CD4-positive, alpha-beta memory T cell (primary cell): Measurements from ENCODE around the gene YAF2. TPM values are rescaled to one million over a fixed set of nuclear protein-coding genes. Genes with fewer than 3 reads are reported as not detected.
"Not testable (repeated sequence)": the region's sequence is repeated elsewhere in the genome, so short reads cannot be mapped to it uniquely, and the experiment has no call there.

ENCODE experiments used
- CTCF ChIA-PET: fragments of 350-600 bp; sonication (Branson Sonifier 250); formaldehyde crosslinking; loops from one replicate; lab custom pipeline; 2021; ENCODE audit warnings: inconsistent platforms; ENCODE audit not compliant: partially characterized antibody; lab: Charles Lee
- POLR2A ChIA-PET: fragments of 350-600 bp; sonication (Branson Sonifier 250); formaldehyde crosslinking; loops from one replicate; lab custom pipeline; 2021; ENCODE audit not compliant: partially characterized antibody; lab: Charles Lee
- DNase-seq, 5 donors: peaks; one replicate each; pipeline versions ENCODE4 v3.0.0 to v3.0.0-alpha.2; 2020 to 2022; ENCODE audit warnings: mixed read lengths in 1 of 5
- H3K27ac ChIP-seq: one replicate; pipeline ENCODE4 v1.7.0; 2013; ENCODE audit warnings: low read depth, low read length
- H3K27me3 ChIP-seq: 2 replicates; pipeline ENCODE4 v1.7.0; 2013; ENCODE audit warnings: mild to moderate bottlenecking, low read length, moderate library complexity; ENCODE audit not compliant: insufficient read depth
- H3K36me3 ChIP-seq: 2 replicates; pipeline ENCODE4 v1.7.0; 2013; ENCODE audit warnings: mild to moderate bottlenecking, low read length, moderate library complexity; ENCODE audit not compliant: insufficient read depth
- H3K4me1 ChIP-seq: 2 replicates; pipeline ENCODE4 v1.7.0; 2013; ENCODE audit warnings: mild to moderate bottlenecking, low read length, moderate library complexity; ENCODE audit not compliant: insufficient read depth
- H3K4me3 ChIP-seq, 2 donors: one replicate each; pipeline ENCODE4 v1.7.0; 2013; ENCODE audit warnings: low read length in 2 of 2, mild to moderate bottlenecking in 1 of 2
- H3K9me3 ChIP-seq, 2 donors: one replicate each; pipeline ENCODE4 v1.7.0; 2013; ENCODE audit warnings: low read length in 2 of 2, control low read depth in 1 of 2; ENCODE audit not compliant: control insufficient read depth in 1 of 2
- H3K27ac Mint-ChIP-seq, 7 donors: one replicate each; pipeline ENCODE4 v1.8.0; 2020 to 2021; ENCODE audit warnings: mixed read lengths in 7 of 7, mild to moderate bottlenecking in 6 of 7, inconsistent platforms in 3 of 7, moderate library complexity in 3 of 7
- H3K27me3 Mint-ChIP-seq, 2 donors: one replicate each; pipeline ENCODE4 v1.8.0; 2020 to 2021; ENCODE audit warnings: mixed read lengths in 2 of 2
- H3K36me3 Mint-ChIP-seq, 2 donors: one replicate each; pipeline ENCODE4 v1.8.0; 2020 to 2021; ENCODE audit warnings: mixed read lengths in 2 of 2, inconsistent platforms in 1 of 2, mild to moderate bottlenecking in 1 of 2
- H3K4me1 Mint-ChIP-seq, 4 donors: one replicate each; pipeline ENCODE4 v1.8.0; 2020 to 2021; ENCODE audit warnings: mixed read lengths in 4 of 4, mild to moderate bottlenecking in 1 of 4
- H3K4me3 Mint-ChIP-seq, 8 donors: one replicate each; pipeline ENCODE4 v1.8.0; 2020 to 2021; ENCODE audit warnings: mixed read lengths in 8 of 8, mild to moderate bottlenecking in 7 of 8, moderate library complexity in 6 of 8, inconsistent platforms in 3 of 8
- H3K9me3 Mint-ChIP-seq, 8 donors: one replicate each; pipeline ENCODE4 v1.8.0; 2020 to 2021; ENCODE audit warnings: mixed read lengths in 8 of 8, mild to moderate bottlenecking in 5 of 8, inconsistent platforms in 3 of 8, moderate library complexity in 1 of 8
- intact Hi-C: fragments of 100-400 bp; cut with micrococcal nuclease; formaldehyde crosslinking; loops from one replicate; pipeline ENCODE4 v1.15.1; 2023
- polyA plus RNA-seq, 2 donors: library from polyadenylated mRNA; unstranded; fragments of 300-500 nt; fragmentation: Illumina TruSeq; gene quantifications; one replicate each; pipeline ENCODE4 v1.2.3, GENCODE V29; 2021
- total RNA-seq, 2 experiments: library from RNA; stranded (reverse); gene quantifications; one replicate each; pipeline ENCODE4 v1.2.3, GENCODE V29; 2021

Gene YAF2
- total and polyA plus RNA-seq, 4 experiments from 2014 or later: 7.2 to 40.7 (median 29.3) TPM

DNA sequence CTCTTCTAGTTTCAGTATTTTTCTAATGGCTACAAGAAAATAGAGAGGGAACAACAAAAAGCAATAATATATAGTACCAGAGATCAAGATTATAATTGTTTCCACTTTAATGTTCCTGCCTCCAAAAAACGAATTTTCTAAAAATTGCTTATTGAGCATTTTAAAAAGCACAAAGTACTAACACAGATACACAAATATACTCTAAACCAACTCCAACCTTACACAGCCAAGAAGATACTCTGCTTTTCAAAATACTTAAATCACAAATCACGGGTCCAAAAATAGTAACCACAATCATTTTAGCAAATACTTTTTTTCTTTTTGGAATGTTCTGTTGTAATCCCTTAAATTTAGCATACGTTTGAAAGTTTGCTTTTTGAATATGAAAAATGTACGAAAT lies 2.0 kb downstream of the YAF2 start:
- H3K4me1 Mint-ChIP-seq: peaks cover 35 to 71% (median 40%) of the 10 kb centered on the region in 4 donors
- peak overlapping the region; percentile 62 to 85 (median 70) for H3K4me3 Mint-ChIP-seq
- Histone ChIP-seq H3K36me3 (no peaks in the 10 kb centered on the region), H3K9me3 (no peaks in the 10 kb centered on the region), H3K4me1 (peaks cover 60% of the 10 kb centered on the region), H3K27me3 (no peaks in the 10 kb centered on the region), H3K4me3 (no peak overlapping the region), H3K27ac (no peak overlapping the region)
- peak overlapping the region in 5 of 7 donors; percentile 3 to 84 (median 76) for H3K27ac Mint-ChIP-seq
- H3K27me3 Mint-ChIP-seq: no peaks in the 10 kb centered on the region
- no peaks in the 10 kb centered on the region for H3K9me3 Mint-ChIP-seq
- ChIA-PET POLR2A (interaction anchor here (1.0 kb wide), 1 partner anchor 1571 kb away, joined by 3 read pairs; no protein-coding TSS in a partner anchor), CTCF (interaction anchor here (1.0 to 1.5 kb wide), 3 partner anchors 95 to 108 kb away, joined by 3 to 6 read pairs (median 4); no protein-coding TSS in a partner anchor)
- peaks cover 12 to 37% of the 10 kb centered on the region in 2 donors for H3K36me3 Mint-ChIP-seq
- intact Hi-C loops: loop anchor here (5.0 to 10.0 kb wide), 2 partner anchors 141 to 1566 kb away; no protein-coding TSS in a partner anchor
- no peak for DNase-seq

DNA sequence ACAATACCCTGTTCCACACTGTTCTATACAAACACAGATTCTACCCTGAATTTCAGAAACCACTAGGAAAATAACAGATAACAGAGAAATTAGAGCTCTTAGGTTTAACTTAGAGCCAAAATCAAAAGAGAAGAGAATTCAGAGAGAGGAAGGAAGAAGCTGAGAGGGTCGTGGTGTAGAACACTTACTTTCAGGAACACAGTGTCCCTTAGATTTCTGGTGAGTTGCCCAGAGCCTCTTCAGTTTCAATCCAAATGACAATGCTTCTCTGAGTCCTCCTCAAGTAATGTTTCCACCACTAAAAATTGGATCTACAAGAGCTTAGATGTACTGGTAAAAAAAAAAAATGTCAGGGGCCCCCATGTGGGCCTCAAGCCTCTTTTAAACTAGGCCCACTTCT lies 2.6 kb downstream of the YAF2 start:
- H3K4me3 Mint-ChIP-seq: peak overlapping the region in 7 of 8 donors; percentile 8 to 85 (median 62)
- H3K27ac ChIP-seq: no peak overlapping the region
- no peaks in the 10 kb centered on the region for H3K27me3 ChIP-seq
- H3K4me3 ChIP-seq: no peak overlapping the region
- peaks cover 39 to 72% (median 42%) of the 10 kb centered on the region in 4 donors for H3K4me1 Mint-ChIP-seq
- no peaks in the 10 kb centered on the region for H3K27me3 Mint-ChIP-seq
- ChIA-PET CTCF (interaction anchor here (1.0 kb wide), 1 partner anchor 97 kb away, joined by 3 read pairs; no protein-coding TSS in a partner anchor), POLR2A (no interaction called here)
- DNase-seq: no peak
- H3K9me3 Mint-ChIP-seq: no peaks in the 10 kb centered on the region
- no peaks in the 10 kb centered on the region for H3K36me3 ChIP-seq
- peak overlapping the region in 3 of 7 donors; percentile 1 to 31 (median 26) for H3K27ac Mint-ChIP-seq
- H3K4me1 ChIP-seq: peaks cover 63% of the 10 kb centered on the region
- H3K36me3 Mint-ChIP-seq: peaks cover 12 to 37% of the 10 kb centered on the region in 2 donors
- intact Hi-C loops: loop anchor here (5.0 to 10.0 kb wide), 2 partner anchors 141 to 1567 kb away; no protein-coding TSS in a partner anchor
- H3K9me3 ChIP-seq: no peaks in the 10 kb centered on the region

DNA sequence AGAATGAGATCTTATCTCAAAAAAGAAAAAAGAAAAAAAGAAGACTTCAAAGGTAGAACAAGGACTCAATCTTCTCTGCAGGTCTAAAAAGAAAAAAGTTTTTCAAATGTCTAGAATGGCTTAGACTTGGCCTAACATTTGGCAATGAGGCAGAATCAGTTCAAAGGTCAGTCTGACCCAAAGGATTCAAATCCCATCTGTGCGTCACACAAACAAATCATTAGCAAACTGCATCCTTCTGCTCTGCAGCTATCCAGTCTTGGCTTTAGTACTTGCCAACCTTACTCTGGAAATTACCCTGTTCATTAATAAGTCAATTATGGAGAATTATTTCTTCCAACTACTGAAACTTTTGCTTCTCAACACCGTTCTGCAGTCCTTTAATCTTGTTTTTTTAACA lies 3.1 kb downstream of the YAF2 start:
- intact Hi-C loops: loop anchor here (5.0 to 10.0 kb wide), 2 partner anchors 140 to 1567 kb away; no protein-coding TSS in a partner anchor
- CTCF ChIA-PET: interaction anchor here (1.0 kb wide), 1 partner anchor 97 kb away, joined by 3 read pairs; no protein-coding TSS in a partner anchor
- Mint-ChIP-seq H3K27me3 (no peaks in the 10 kb centered on the region), H3K27ac (peak overlapping the region in 4 of 7 donors; percentile 1 to 31 (median 28)), H3K4me3 (peak overlapping the region in 5 of 8 donors; percentile 8 to 85 (median 53)), H3K4me1 (peaks cover 39 to 77% (median 46%) of the 10 kb centered on the region in 4 donors), H3K36me3 (peaks cover 12 to 41% of the 10 kb centered on the region in 2 donors), H3K9me3 (no peaks in the 10 kb centered on the region)
- H3K27me3 ChIP-seq: no peaks in the 10 kb centered on the region
- H3K9me3 ChIP-seq: no peaks in the 10 kb centered on the region
- H3K36me3 ChIP-seq: no peaks in the 10 kb centered on the region
- POLR2A ChIA-PET: no interaction called here
- no peak for DNase-seq
- peaks cover 67% of the 10 kb centered on the region for H3K4me1 ChIP-seq
- no peak overlapping the region for H3K4me3 ChIP-seq
- H3K27ac ChIP-seq: no peak overlapping the region

DNA sequence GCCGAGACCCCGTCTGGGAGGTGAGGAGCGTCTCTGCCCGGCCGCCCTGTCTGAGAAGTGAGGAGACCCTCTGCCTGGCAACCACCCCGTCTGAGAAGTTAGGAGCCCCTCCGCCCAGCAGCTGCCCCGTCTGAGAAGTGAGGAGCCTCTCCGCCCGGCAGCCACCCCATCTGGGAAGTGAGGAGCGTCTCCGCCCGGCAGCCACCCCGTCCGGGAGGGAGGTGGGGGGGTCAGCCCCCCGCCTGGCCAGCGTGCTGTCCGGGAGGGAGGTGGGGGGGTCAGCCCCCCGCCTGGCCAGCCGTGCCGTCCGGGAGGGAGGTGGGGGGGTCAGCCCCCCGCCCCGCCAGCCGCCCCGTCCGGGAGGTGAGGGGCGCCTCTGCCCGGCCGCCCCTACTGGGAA lies 10.5 kb downstream of the YAF2 start:
- H3K27me3 ChIP-seq, H3K9me3 Mint-ChIP-seq, CTCF ChIA-PET, POLR2A ChIA-PET, H3K9me3 ChIP-seq, H3K36me3 ChIP-seq, H3K4me3 Mint-ChIP-seq, H3K27me3 Mint-ChIP-seq, H3K27ac Mint-ChIP-seq, DNase-seq, H3K27ac ChIP-seq, H3K4me3 ChIP-seq, intact Hi-C loops: not testable (repeated sequence)
- Mint-ChIP-seq H3K36me3 (peaks cover 17 to 30% of the 10 kb centered on the region in 2 donors), H3K4me1 (peaks cover 24 to 57% (median 38%) of the 10 kb centered on the region in 4 donors)
- H3K4me1 ChIP-seq: peaks cover 29% of the 10 kb centered on the region

DNA sequence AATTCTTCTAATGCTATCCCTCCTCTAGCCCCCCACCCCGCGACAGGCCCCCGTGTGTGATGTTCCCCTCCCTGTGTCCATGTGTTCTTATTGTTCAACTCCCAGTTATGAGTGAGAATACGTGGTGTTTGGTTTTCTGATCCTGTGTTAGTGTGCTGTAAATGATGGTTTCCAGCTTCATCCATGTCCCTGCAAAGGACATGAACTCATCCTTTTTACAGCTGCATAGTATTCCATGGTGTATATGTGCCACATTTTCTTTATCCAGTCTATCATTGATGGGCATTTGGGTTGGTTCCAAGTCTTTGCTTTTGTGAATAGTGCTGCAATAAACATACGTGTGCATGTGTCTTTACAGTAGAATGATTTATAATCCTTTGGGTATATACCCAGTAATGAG lies 13.5 kb downstream of the YAF2 start:
- H3K27me3 ChIP-seq, H3K27me3 Mint-ChIP-seq, H3K9me3 Mint-ChIP-seq, H3K4me3 Mint-ChIP-seq, H3K9me3 ChIP-seq, POLR2A ChIA-PET, H3K36me3 ChIP-seq, CTCF ChIA-PET, DNase-seq, H3K27ac ChIP-seq, intact Hi-C loops, H3K4me3 ChIP-seq: not testable (repeated sequence)
- Mint-ChIP-seq H3K36me3 (peaks cover 17 to 18% of the 10 kb centered on the region in 2 donors), H3K27ac (peak overlapping the region in 1 of 7 donors; percentile 70), H3K4me1 (peaks cover 26 to 62% (median 42%) of the 10 kb centered on the region in 4 donors)
- H3K4me1 ChIP-seq: peaks cover 30% of the 10 kb centered on the region

DNA sequence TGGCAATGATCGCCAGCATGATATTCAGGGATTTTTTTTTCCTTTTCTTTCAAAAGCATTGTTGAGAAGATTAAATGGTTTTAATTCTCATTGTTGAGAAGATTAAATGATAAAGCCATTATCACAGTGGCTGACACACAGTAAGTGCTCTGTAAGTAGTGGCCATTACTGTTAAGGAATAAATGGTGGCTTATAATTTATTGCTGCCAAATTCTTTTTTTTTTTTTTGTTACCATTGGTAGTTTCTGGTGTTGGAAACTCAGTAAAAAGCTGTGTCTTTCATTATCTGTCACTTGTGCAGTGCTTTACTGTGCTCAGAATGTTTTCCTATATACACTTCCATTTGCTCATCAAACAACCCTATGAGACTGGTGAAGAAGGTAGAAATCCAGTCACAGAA lies 15.3 kb downstream of the YAF2 start:
- no peaks in the 10 kb centered on the region for H3K27me3 Mint-ChIP-seq
- peaks cover 33 to 72% (median 56%) of the 10 kb centered on the region in 4 donors for H3K4me1 Mint-ChIP-seq
- ChIA-PET CTCF (no interaction called here), POLR2A (no interaction called here)
- H3K27ac Mint-ChIP-seq: peak overlapping the region in 1 of 7 donors; percentile 15
- H3K36me3 Mint-ChIP-seq: peaks cover 17% of the 10 kb centered on the region in 2 donors
- H3K27ac ChIP-seq: no peak overlapping the region
- H3K4me3 Mint-ChIP-seq: peak overlapping the region in 1 of 8 donors; percentile 5
- no peak for DNase-seq
- H3K36me3 ChIP-seq: no peaks in the 10 kb centered on the region
- no peaks in the 10 kb centered on the region for H3K27me3 ChIP-seq
- H3K9me3 ChIP-seq: no peaks in the 10 kb centered on the region
- no peak overlapping the region for H3K4me3 ChIP-seq
- peaks cover 33% of the 10 kb centered on the region for H3K4me1 ChIP-seq
- intact Hi-C loops: no loop called here
- no peaks in the 10 kb centered on the region for H3K9me3 Mint-ChIP-seq

DNA sequence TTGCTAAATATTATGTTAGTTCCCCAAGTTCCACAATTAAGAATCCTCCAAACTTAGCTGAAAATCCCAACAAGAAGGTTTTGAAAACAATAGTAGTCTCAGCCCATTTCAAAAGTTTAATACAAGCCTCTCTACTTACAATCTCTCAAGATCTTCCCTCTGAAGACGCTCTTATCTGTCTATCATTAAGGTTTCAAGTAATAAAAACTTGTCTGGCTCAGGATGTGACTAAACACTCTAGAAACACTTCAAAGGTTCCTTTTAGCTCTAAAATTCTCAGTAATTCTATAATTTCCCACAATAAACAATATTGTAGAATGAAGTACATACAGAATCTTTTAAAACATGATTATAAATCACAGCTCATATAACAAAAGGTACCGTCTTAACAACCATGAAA lies 16.3 kb downstream of the YAF2 start:
- H3K27me3 Mint-ChIP-seq: no peaks in the 10 kb centered on the region
- no peaks in the 10 kb centered on the region for H3K9me3 Mint-ChIP-seq
- ChIA-PET CTCF (no interaction called here), POLR2A (interaction anchor here (0.6 kb wide), 1 partner anchor 76 kb away, joined by 3 read pairs; no protein-coding TSS in a partner anchor)
- H3K36me3 Mint-ChIP-seq: peaks cover 17% of the 10 kb centered on the region in 2 donors
- H3K9me3 ChIP-seq: no peaks in the 10 kb centered on the region
- H3K4me1 ChIP-seq: peaks cover 33% of the 10 kb centered on the region
- no peak overlapping the region for H3K4me3 ChIP-seq
- H3K4me3 Mint-ChIP-seq: peak overlapping the region in 3 of 8 donors; percentile 1 to 46 (median 42)
- peaks cover 36 to 77% (median 60%) of the 10 kb centered on the region in 4 donors for H3K4me1 Mint-ChIP-seq
- no peaks in the 10 kb centered on the region for H3K36me3 ChIP-seq
- H3K27ac Mint-ChIP-seq: peak overlapping the region in 3 of 7 donors; percentile 0 to 76 (median 13)
- intact Hi-C loops: no loop called here
- no peak for DNase-seq
- no peak overlapping the region for H3K27ac ChIP-seq
- no peaks in the 10 kb centered on the region for H3K27me3 ChIP-seq
